CD4-positive, alpha-beta T cell treated with Interleukin-4 for 4 hours (primary cell): ENCODE data around the gene PTER.

Source experiments
- DNase-seq: peaks from one replicate; pipeline ENCODE4 v3.0.0-alpha.2; 2020

PTER gene

GRCh38 chr10:16436758-16437539 is at the start of gene PTER:
TSS of gene PTER (plus strand) at chr10:16437010. CDS start at chr10:16484385, 47,375 bp downstream.
- DNase-seq = peak; percentile 96

GRCh38 chr10:16392531-16393069 is 44.2 kb upstream of the PTER start:
- no peak for DNase-seq

- DNase-seq = no peak
Measured at GRCh38 chr10:16393271-16393858, 43.4 kb upstream of the PTER start.

- no peak for DNase-seq
Measured at GRCh38 chr10:16401416-16401815, 35.4 kb upstream of the PTER start.

GRCh38 chr10:16408379-16408778 is 28.4 kb upstream of the PTER start:
- no peak for DNase-seq

- no peak for DNase-seq
Measured at GRCh38 chr10:16417341-16417740, 19.5 kb upstream of the PTER start.

GRCh38 chr10:16423599-16423998 is 13.2 kb upstream of the PTER start:
- DNase-seq = no peak

- no peak for DNase-seq
Measured at GRCh38 chr10:16425449-16425848, 11.4 kb upstream of the PTER start.

- no peak for DNase-seq
Measured at GRCh38 chr10:16429539-16429938, 7.3 kb upstream of the PTER start.

- DNase-seq = peak; percentile 16
Measured at GRCh38 chr10:16436367-16436757, 448 bp upstream of the PTER start.

GRCh38 chr10:16437540-16437894 is 707 bp downstream of the PTER start:
- no peak for DNase-seq

GRCh38 chr10:16439295-16439694 is 2.5 kb downstream of the PTER start:
- no peak for DNase-seq

GRCh38 chr10:16440396-16441133 is 3.8 kb downstream of the PTER start:
- peak; percentile 23 for DNase-seq

- peak; percentile 12 for DNase-seq
Measured at GRCh38 chr10:16441173-16441840, 4.5 kb downstream of the PTER start.

- no peak for DNase-seq
Measured at GRCh38 chr10:16442914-16443313, 6.1 kb downstream of the PTER start.

GRCh38 chr10:16445770-16446469 is 9.1 kb downstream of the PTER start:
- no peak for DNase-seq

- no peak for DNase-seq
Measured at GRCh38 chr10:16449454-16449853, 12.6 kb downstream of the PTER start.

GRCh38 chr10:16458166-16458955 is 21.6 kb downstream of the PTER start:
- no peak for DNase-seq

- no peak for DNase-seq
Measured at GRCh38 chr10:16459423-16459939, 22.7 kb downstream of the PTER start.

- DNase-seq = no peak
Measured at GRCh38 chr10:16466001-16466400, 29.2 kb downstream of the PTER start.

- DNase-seq = peak; percentile 14
Measured at GRCh38 chr10:16470747-16471146, 33.9 kb downstream of the PTER start.
